ENCODE measurements around the gene MAOA.
"Not testable (repeated sequence)": the region's sequence is repeated elsewhere in the genome, so short reads cannot be mapped to it uniquely, and the experiment has no call there.

GRCh38 chrX:43675965-43676628, 20.0 kb downstream of the MAOA start:
- not testable (repeated sequence) for TF ChIP-seq HMGXB4 (CRISPR knock-in tag; IDR thresholded peaks at IDR 0.05; ENCODE audit: borderline replicate concordance); JUNB (IDR thresholded peaks at IDR 0.05); MAFK (IDR thresholded peaks at IDR 0.05; ENCODE audit: partially characterized antibody); SMC3 (IDR thresholded peaks at IDR 0.05)

All from A549 (cell line).